ENCODE results near the gene NTM.
"Not testable (repeated sequence)": the region's sequence is repeated elsewhere in the genome, so short reads cannot be mapped to it uniquely, and the experiment has no call there.

NTM gene

GRCh38 chr11:131678658-131679340 is 308.4 kb downstream of the NTM start:
- no peak for DNase-seq (ENCODE audit: low spot score)
- Histone ChIP-seq H2AFZ (ENCODE audit: low read length) (no peak overlapping the region), H3K14ac (ENCODE audit: low read length) (no peak overlapping the region), H3K4me3 (ENCODE audit: low read length in 2 of 2) (no peak overlapping the region), H3K9ac (ENCODE audit: low read depth, low read length, poor library complexity) (no peak overlapping the region), H2AK5ac (ENCODE audit: low read depth, low read length) (no peak overlapping the region), H4K8ac (ENCODE audit: low read depth, low read length) (no peak overlapping the region), H3K9me3 (replicated peaks in 1 of 2; ENCODE audit: control insufficient read depth in 2 of 2, insufficient read depth in 1 of 2, low read depth in 1 of 2, low read length in 2 of 2) (no peaks in the 10 kb centered on the region), H2BK5ac (ENCODE audit: low read length) (no peak overlapping the region), H3K18ac (ENCODE audit: low read length) (no peak overlapping the region), H3K23ac (ENCODE audit: low read depth, low read length, poor library complexity) (no peak overlapping the region), H3K36me3 (replicated peaks in 1 of 2; ENCODE audit: control insufficient read depth in 2 of 2, insufficient read depth in 2 of 2, low read length in 2 of 2) (no peaks in the 10 kb centered on the region), H2BK120ac (ENCODE audit: low read depth, low read length) (no peak overlapping the region), H3K4me1 (ENCODE audit: control insufficient read depth in 2 of 2, insufficient read depth in 1 of 2, low read depth in 1 of 2, low read length in 2 of 2) (peaks cover 0 to 4% of the 10 kb centered on the region in 2 donors), H2BK12ac (ENCODE audit: low read length) (no peak overlapping the region), H3K79me1 (ENCODE audit: low read depth, low read length) (no peaks in the 10 kb centered on the region), H2BK15ac (ENCODE audit: low read length) (no peak overlapping the region), H4K91ac (ENCODE audit: low read depth, low read length, poor library complexity) (no peak overlapping the region), H3K27me3 (ENCODE audit: control insufficient read depth in 3 of 3, insufficient read depth in 3 of 3, low read depth in 1 of 3, low read length in 3 of 3) (no peaks in the 10 kb centered on the region), H3K27ac (replicated peaks; ENCODE audit: low read length) (no peak overlapping the region), H3K4ac (ENCODE audit: low read length) (no peak overlapping the region), H3K4me2 (ENCODE audit: insufficient read depth, low read length, poor library complexity, severe bottlenecking) (no peak overlapping the region)
- no CpG with 5 or more reads among the region's 13 CpGs for WGBS, 2 donors (ENCODE audit: extremely low coverage in 2 of 2, insufficient read length in 2 of 2, insufficient replicate concordance in 1 of 2)

DNA sequence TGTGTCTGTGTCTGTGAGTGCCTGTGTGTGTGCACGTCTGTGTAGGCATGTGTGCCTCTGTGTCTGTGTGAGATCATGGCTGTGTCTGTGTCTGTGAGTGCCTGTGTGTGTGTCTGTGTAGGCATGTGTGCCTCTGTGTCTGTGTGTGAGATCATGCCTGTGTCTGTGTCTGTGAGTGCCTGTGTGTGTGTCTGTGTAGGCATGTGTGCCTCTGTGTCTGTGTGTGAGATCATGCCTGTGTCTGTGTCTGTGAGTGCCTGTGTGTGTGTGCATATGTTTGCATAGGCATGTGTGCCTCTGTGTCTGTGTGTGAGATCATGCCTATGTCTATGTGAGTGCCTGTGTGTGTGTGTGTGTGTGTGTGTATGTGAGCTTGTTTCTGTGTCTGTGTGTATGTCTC is 310.0 kb downstream of the NTM start:
- not testable (repeated sequence) for H3K4me2 ChIP-seq (ENCODE audit: insufficient read depth, low read length, poor library complexity, severe bottlenecking); H2BK12ac ChIP-seq (ENCODE audit: low read length); H2BK120ac ChIP-seq (ENCODE audit: low read depth, low read length); H3K14ac ChIP-seq (ENCODE audit: low read length); H3K27me3 ChIP-seq (ENCODE audit: control insufficient read depth in 3 of 3, insufficient read depth in 3 of 3, low read depth in 1 of 3, low read length in 3 of 3); H3K79me1 ChIP-seq (ENCODE audit: low read depth, low read length); H3K36me3 ChIP-seq (replicated peaks in 1 of 2; ENCODE audit: control insufficient read depth in 2 of 2, insufficient read depth in 2 of 2, low read length in 2 of 2); H4K8ac ChIP-seq (ENCODE audit: low read depth, low read length); H3K27ac ChIP-seq (replicated peaks; ENCODE audit: low read length); H2AFZ ChIP-seq (ENCODE audit: low read length); H3K9me3 ChIP-seq (replicated peaks in 1 of 2; ENCODE audit: control insufficient read depth in 2 of 2, insufficient read depth in 1 of 2, low read depth in 1 of 2, low read length in 2 of 2); H3K4ac ChIP-seq (ENCODE audit: low read length); H2BK5ac ChIP-seq (ENCODE audit: low read length); DNase-seq (ENCODE audit: low spot score); H2AK5ac ChIP-seq (ENCODE audit: low read depth, low read length)
- Histone ChIP-seq H3K4me1 (ENCODE audit: control insufficient read depth in 2 of 2, insufficient read depth in 1 of 2, low read depth in 1 of 2, low read length in 2 of 2) (peaks cover 0 to 12% of the 10 kb centered on the region in 2 donors), H3K23ac (ENCODE audit: low read depth, low read length, poor library complexity) (peak overlapping the region; percentile 50), H4K91ac (ENCODE audit: low read depth, low read length, poor library complexity) (peak overlapping the region; percentile 81), H2BK15ac (ENCODE audit: low read length) (peak overlapping the region; percentile 18), H3K9ac (ENCODE audit: low read depth, low read length, poor library complexity) (peak overlapping the region; percentile 53), H3K18ac (ENCODE audit: low read length) (peak overlapping the region; percentile 6), H3K4me3 (ENCODE audit: low read length in 2 of 2) (peak overlapping the region in 1 of 2 donors; percentile 17)
- no CpG with 5 or more reads among the region's 1 CpG for WGBS, 2 donors (ENCODE audit: extremely low coverage in 2 of 2, insufficient read length in 2 of 2, insufficient replicate concordance in 1 of 2)

GRCh38 chr11:131681920-131682319 is 311.5 kb downstream of the NTM start:
- Histone ChIP-seq H2BK12ac (ENCODE audit: low read length) (no peak overlapping the region), H3K4ac (ENCODE audit: low read length) (no peak overlapping the region), H2BK120ac (ENCODE audit: low read depth, low read length) (no peak overlapping the region), H3K4me3 (ENCODE audit: low read length in 2 of 2) (no peak overlapping the region), H4K8ac (ENCODE audit: low read depth, low read length) (no peak overlapping the region), H3K9me3 (replicated peaks in 1 of 2; ENCODE audit: control insufficient read depth in 2 of 2, insufficient read depth in 1 of 2, low read depth in 1 of 2, low read length in 2 of 2) (no peaks in the 10 kb centered on the region), H3K36me3 (replicated peaks in 1 of 2; ENCODE audit: control insufficient read depth in 2 of 2, insufficient read depth in 2 of 2, low read length in 2 of 2) (no peaks in the 10 kb centered on the region), H3K27me3 (ENCODE audit: control insufficient read depth in 3 of 3, insufficient read depth in 3 of 3, low read depth in 1 of 3, low read length in 3 of 3) (no peaks in the 10 kb centered on the region), H3K27ac (replicated peaks; ENCODE audit: low read length) (no peak overlapping the region), H3K9ac (ENCODE audit: low read depth, low read length, poor library complexity) (peak overlapping the region; percentile 72), H2AK5ac (ENCODE audit: low read depth, low read length) (peak overlapping the region; percentile 83), H4K91ac (ENCODE audit: low read depth, low read length, poor library complexity) (no peak overlapping the region), H2AFZ (ENCODE audit: low read length) (no peak overlapping the region), H3K14ac (ENCODE audit: low read length) (no peak overlapping the region), H2BK5ac (ENCODE audit: low read length) (no peak overlapping the region), H3K4me2 (ENCODE audit: insufficient read depth, low read length, poor library complexity, severe bottlenecking) (no peak overlapping the region), H2BK15ac (ENCODE audit: low read length) (no peak overlapping the region), H3K23ac (ENCODE audit: low read depth, low read length, poor library complexity) (no peak overlapping the region), H3K79me1 (ENCODE audit: low read depth, low read length) (no peaks in the 10 kb centered on the region), H3K18ac (ENCODE audit: low read length) (peak overlapping the region; percentile 44), H3K4me1 (ENCODE audit: control insufficient read depth in 2 of 2, insufficient read depth in 1 of 2, low read depth in 1 of 2, low read length in 2 of 2) (peaks cover 0 to 12% of the 10 kb centered on the region in 2 donors)
- DNase-seq (ENCODE audit: low spot score): no peak
- no CpG with 5 or more reads among the region's 9 CpGs for WGBS, 2 donors (ENCODE audit: extremely low coverage in 2 of 2, insufficient read length in 2 of 2, insufficient replicate concordance in 1 of 2)

- Histone ChIP-seq H4K8ac (ENCODE audit: low read depth, low read length) (no peak overlapping the region), H3K4ac (ENCODE audit: low read length) (no peak overlapping the region), H3K27me3 (ENCODE audit: control insufficient read depth in 3 of 3, insufficient read depth in 3 of 3, low read depth in 1 of 3, low read length in 3 of 3) (no peaks in the 10 kb centered on the region), H4K91ac (ENCODE audit: low read depth, low read length, poor library complexity) (no peak overlapping the region), H3K4me2 (ENCODE audit: insufficient read depth, low read length, poor library complexity, severe bottlenecking) (no peak overlapping the region), H2BK5ac (ENCODE audit: low read length) (no peak overlapping the region), H2AK5ac (ENCODE audit: low read depth, low read length) (peak overlapping the region; percentile 6), H3K27ac (replicated peaks; ENCODE audit: low read length) (no peak overlapping the region), H3K9ac (ENCODE audit: low read depth, low read length, poor library complexity) (no peak overlapping the region), H3K9me3 (replicated peaks in 1 of 2; ENCODE audit: control insufficient read depth in 2 of 2, insufficient read depth in 1 of 2, low read depth in 1 of 2, low read length in 2 of 2) (no peaks in the 10 kb centered on the region), H2BK12ac (ENCODE audit: low read length) (no peak overlapping the region), H2AFZ (ENCODE audit: low read length) (no peak overlapping the region), H3K79me1 (ENCODE audit: low read depth, low read length) (no peaks in the 10 kb centered on the region), H2BK15ac (ENCODE audit: low read length) (no peak overlapping the region), H3K36me3 (replicated peaks in 1 of 2; ENCODE audit: control insufficient read depth in 2 of 2, insufficient read depth in 2 of 2, low read length in 2 of 2) (no peaks in the 10 kb centered on the region), H3K14ac (ENCODE audit: low read length) (no peak overlapping the region), H3K18ac (ENCODE audit: low read length) (peak overlapping the region; percentile 20), H3K23ac (ENCODE audit: low read depth, low read length, poor library complexity) (peak overlapping the region; percentile 10), H3K4me1 (ENCODE audit: control insufficient read depth in 2 of 2, insufficient read depth in 1 of 2, low read depth in 1 of 2, low read length in 2 of 2) (peaks cover 0 to 12% of the 10 kb centered on the region in 2 donors), H3K4me3 (ENCODE audit: low read length in 2 of 2) (no peak overlapping the region), H2BK120ac (ENCODE audit: low read depth, low read length) (no peak overlapping the region)
- no CpG with 5 or more reads among the region's 22 CpGs for WGBS, 2 donors (ENCODE audit: extremely low coverage in 2 of 2, insufficient read length in 2 of 2, insufficient replicate concordance in 1 of 2)
- DNase-seq (ENCODE audit: low spot score): no peak
Observed at GRCh38 chr11:131682373-131683015, 312.1 kb downstream of the NTM start.

Measured in neuronal stem cell (in vitro differentiated cells).